Measurements from ENCODE around the gene AKAP17A. TPM values are rescaled to one million over a fixed set of nuclear protein-coding genes. Genes with fewer than 3 reads are reported as not detected.

The AKAP17A gene
- polyA plus RNA-seq, 1 experiment = 10.2 TPM

DNA sequence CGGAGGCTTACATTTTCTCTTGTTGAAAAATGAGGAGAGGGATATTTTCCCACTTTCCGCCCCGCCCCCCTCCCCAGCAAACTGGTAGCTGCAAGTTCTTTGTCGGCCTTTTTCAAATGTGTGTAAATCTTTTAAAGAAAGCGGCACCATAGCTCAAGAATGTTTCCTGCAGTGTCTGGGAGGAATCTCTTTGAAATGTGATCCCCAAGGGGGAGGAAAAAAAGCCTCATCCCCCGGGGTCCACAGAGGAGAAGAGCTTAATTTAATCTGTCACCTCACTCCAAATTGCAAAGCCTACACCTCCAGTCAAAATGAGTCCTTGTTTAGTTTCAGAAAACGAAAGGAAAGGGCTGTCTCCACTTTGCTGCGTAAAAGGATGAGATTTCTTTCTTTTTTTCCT lies 58.2 kb downstream of the AKAP17A start:
- Histone ChIP-seq H3K27me3 (ENCODE audit: control insufficient read depth, insufficient read depth, low read length) (no peaks in the 10 kb centered on the region), H3K4me3 (ENCODE audit: low read depth, low read length) (peak overlapping the region; percentile 30), H3K27ac (ENCODE audit: low read depth, low read length) (no peak overlapping the region), H3K9me3 (ENCODE audit: control insufficient read depth, insufficient read depth, low read length) (peaks cover 10% of the 10 kb centered on the region)
- ChIA-PET POLR2A (no interaction called here), CTCF (no interaction called here)
- TF ChIP-seq, protein P1, sequence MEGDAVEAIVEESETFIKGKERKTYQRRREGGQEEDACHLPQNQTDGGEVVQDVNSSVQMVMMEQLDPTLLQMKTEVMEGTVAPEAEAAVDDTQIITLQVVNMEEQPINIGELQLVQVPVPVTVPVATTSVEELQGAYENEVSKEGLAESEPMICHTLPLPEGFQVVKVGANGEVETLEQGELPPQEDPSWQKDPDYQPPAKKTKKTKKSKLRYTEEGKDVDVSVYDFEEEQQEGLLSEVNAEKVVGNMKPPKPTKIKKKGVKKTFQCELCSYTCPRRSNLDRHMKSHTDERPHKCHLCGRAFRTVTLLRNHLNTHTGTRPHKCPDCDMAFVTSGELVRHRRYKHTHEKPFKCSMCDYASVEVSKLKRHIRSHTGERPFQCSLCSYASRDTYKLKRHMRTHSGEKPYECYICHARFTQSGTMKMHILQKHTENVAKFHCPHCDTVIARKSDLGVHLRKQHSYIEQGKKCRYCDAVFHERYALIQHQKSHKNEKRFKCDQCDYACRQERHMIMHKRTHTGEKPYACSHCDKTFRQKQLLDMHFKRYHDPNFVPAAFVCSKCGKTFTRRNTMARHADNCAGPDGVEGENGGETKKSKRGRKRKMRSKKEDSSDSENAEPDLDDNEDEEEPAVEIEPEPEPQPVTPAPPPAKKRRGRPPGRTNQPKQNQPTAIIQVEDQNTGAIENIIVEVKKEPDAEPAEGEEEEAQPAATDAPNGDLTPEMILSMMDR (IDR thresholded peaks at IDR 0.05; ENCODE audit: low read depth, low read length) = no peak
- no peak for DNase-seq (ENCODE audit: low read depth, low spot score)

Other genes with a start within 250 kb of the AKAP17A start
- 273 and 404 TPM in 2 replicates for gene SLC25A6, start 199.5 kb upstream of the AKAP17A start, polyA plus RNA-seq (2011; rRNA removed)
- gene ASMTL, start 138.7 kb upstream of the AKAP17A start, polyA plus RNA-seq (2011; rRNA removed) = 18.9 and 23.1 TPM in 2 replicates
- gene P2RY8, start 54.4 kb upstream of the AKAP17A start, polyA plus RNA-seq (2011; rRNA removed) = not detected in 2 replicates
- not detected in 2 replicates for gene ASMT, start 23.5 kb downstream of the AKAP17A start, polyA plus RNA-seq (2011; rRNA removed)